Urinary bladder (tissue), 4 donors: ENCODE data around the gene ACSF3. TPM values are rescaled to one million over a fixed set of nuclear protein-coding genes. Genes with fewer than 3 reads are reported as not detected.

Experiments
- DNase-seq: peaks from one replicate; pipeline ENCODE4 v3.0.0-alpha.2; 2015; ENCODE audit errors: extremely low spot score
- H3K27ac ChIP-seq: one replicate; pipeline ENCODE4 v1.5.1; 2013; ENCODE audit warnings: low read depth, mild to moderate bottlenecking, moderate library complexity
- H3K36me3 ChIP-seq: one replicate; pipeline ENCODE4 v1.6.1; 2013; ENCODE audit warnings: mild to moderate bottlenecking, moderate library complexity; ENCODE audit not compliant: insufficient read depth
- H3K4me1 ChIP-seq: one replicate; pipeline ENCODE4 v1.6.1; 2013; ENCODE audit warnings: mild to moderate bottlenecking, moderate library complexity; ENCODE audit not compliant: insufficient read depth
- H3K4me3 ChIP-seq: one replicate; pipeline ENCODE4 v1.5.1; 2013; ENCODE audit warnings: low read depth, low read length
- WGBS: extraction: QIAGEN DNeasy Blood & Tissue Kit; methylation state at CpG from one replicate; pipeline ENCODE4 v1.1.7; 2013; 5-methylcytosine and 5-hydroxymethylcytosine counted together
- polyA plus RNA-seq: library from polyadenylated mRNA; stranded (reverse); fragments of 200-250 nt; gene quantifications from one replicate; pipeline ENCODE4 v1.2.3, GENCODE V29; 2013
- total RNA-seq: library from RNA; depleted of rRNA; stranded (reverse); fragments of >200 nt; gene quantifications from one replicate; pipeline ENCODE4 v1.2.3, GENCODE V29; 2014
- donor health status: healthy with polysubstance abuse.
- donor health status: healthy.

ACSF3 gene
- total and polyA plus RNA-seq, 2 donors: 19.1 to 19.7 TPM

- DNase-seq: no peak
- Histone ChIP-seq H3K36me3 (no peaks in the 10 kb centered on the region), H3K4me1 (no peaks in the 10 kb centered on the region), H3K27ac (no peak overlapping the region), H3K4me3 (no peak overlapping the region)
- 90% methylated on average over 20 of the region's 20 CpGs for WGBS
Observed at GRCh38 chr16:89134269-89134668, 40.6 kb downstream of the ACSF3 start.

- no peak for DNase-seq
- H3K36me3 ChIP-seq: no peaks in the 10 kb centered on the region
Observed at GRCh38 chr16:89135166-89135565, 41.5 kb downstream of the ACSF3 start.

GRCh38 chr16:89135971-89136765 lies 42.5 kb downstream of the ACSF3 start:
- Histone ChIP-seq H3K36me3 (no peaks in the 10 kb centered on the region), H3K4me3 (no peak overlapping the region), H3K4me1 (no peaks in the 10 kb centered on the region), H3K27ac (no peak overlapping the region)
- DNase-seq: no peak
- WGBS: 91% methylated on average over 35 of the region's 35 CpGs

More at GRCh38 chr16:89135166-89135565, 41.5 kb downstream of the ACSF3 start:
- no peak overlapping the region for H3K27ac ChIP-seq
- H3K4me1 ChIP-seq: no peaks in the 10 kb centered on the region
- no peak overlapping the region for H3K4me3 ChIP-seq
- WGBS: 95% methylated on average over 11 of the region's 11 CpGs

- DNase-seq: no peak
- no peak overlapping the region for H3K27ac ChIP-seq
Observed at GRCh38 chr16:89136931-89137330, 43.3 kb downstream of the ACSF3 start.

GRCh38 chr16:89137666-89138512 lies 44.2 kb downstream of the ACSF3 start:
- H3K4me1 ChIP-seq: no peaks in the 10 kb centered on the region
- no peak overlapping the region for H3K27ac ChIP-seq
- H3K4me3 ChIP-seq: no peak overlapping the region
- WGBS: 93% methylated on average over 24 of the region's 24 CpGs
- H3K36me3 ChIP-seq: no peaks in the 10 kb centered on the region
- no peak for DNase-seq

More at GRCh38 chr16:89136931-89137330, 43.3 kb downstream of the ACSF3 start:
- WGBS: 95% methylated on average over 17 of the region's 17 CpGs
- Histone ChIP-seq H3K4me3 (no peak overlapping the region), H3K36me3 (no peaks in the 10 kb centered on the region), H3K4me1 (no peaks in the 10 kb centered on the region)

- WGBS: 94% methylated on average over 7 of the region's 7 CpGs
- no peak overlapping the region for H3K27ac ChIP-seq
- no peaks in the 10 kb centered on the region for H3K36me3 ChIP-seq
- no peaks in the 10 kb centered on the region for H3K4me1 ChIP-seq
- no peak overlapping the region for H3K4me3 ChIP-seq
- DNase-seq: no peak
Observed at GRCh38 chr16:89138513-89138795, 44.8 kb downstream of the ACSF3 start.

- 89% methylated on average over 30 of the region's 30 CpGs for WGBS
- Histone ChIP-seq H3K36me3 (no peaks in the 10 kb centered on the region), H3K4me3 (no peak overlapping the region), H3K4me1 (no peaks in the 10 kb centered on the region), H3K27ac (no peak overlapping the region)
- no peak for DNase-seq
Observed at GRCh38 chr16:89138843-89139520, 45.3 kb downstream of the ACSF3 start.

GRCh38 chr16:89139907-89140361 lies 46.3 kb downstream of the ACSF3 start:
- DNase-seq: no peak
- H3K27ac ChIP-seq: no peak overlapping the region
- no peaks in the 10 kb centered on the region for H3K36me3 ChIP-seq
- H3K4me1 ChIP-seq: no peaks in the 10 kb centered on the region
- WGBS: 94% methylated on average over 12 of the region's 12 CpGs
- H3K4me3 ChIP-seq: no peak overlapping the region

GRCh38 chr16:89140401-89140800 lies 46.7 kb downstream of the ACSF3 start:
- H3K36me3 ChIP-seq: no peaks in the 10 kb centered on the region
- no peaks in the 10 kb centered on the region for H3K4me1 ChIP-seq
- H3K27ac ChIP-seq: no peak overlapping the region
- no peak for DNase-seq
- H3K4me3 ChIP-seq: no peak overlapping the region
- 92% methylated on average over 13 of the region's 13 CpGs for WGBS

- 92% methylated on average over 31 of the region's 31 CpGs for WGBS
- Histone ChIP-seq H3K36me3 (no peaks in the 10 kb centered on the region), H3K4me3 (no peak overlapping the region), H3K27ac (no peak overlapping the region), H3K4me1 (no peaks in the 10 kb centered on the region)
- no peak for DNase-seq
Observed at GRCh38 chr16:89140981-89141883, 47.6 kb downstream of the ACSF3 start.

- no peak overlapping the region for H3K27ac ChIP-seq
- no peak overlapping the region for H3K4me3 ChIP-seq
- H3K36me3 ChIP-seq: no peaks in the 10 kb centered on the region
- WGBS: 94% methylated on average over 13 of the region's 13 CpGs
- no peaks in the 10 kb centered on the region for H3K4me1 ChIP-seq
- no peak for DNase-seq
Observed at GRCh38 chr16:89141884-89142267, 48.2 kb downstream of the ACSF3 start.

GRCh38 chr16:89142474-89143195 lies 49.0 kb downstream of the ACSF3 start:
- Histone ChIP-seq H3K4me3 (no peak overlapping the region), H3K4me1 (no peaks in the 10 kb centered on the region), H3K27ac (no peak overlapping the region), H3K36me3 (no peaks in the 10 kb centered on the region)
- DNase-seq: no peak
- 93% methylated on average over 13 of the region's 13 CpGs for WGBS
